BLaER1 treated with 17β-estradiol and CSF1 and Interleukin-3, amounts not matched to agents 10 nM and 100 nM (cell line): ENCODE data around the gene TNRC18.

Experiments
- H3K27ac ChIP-seq, 11 experiments: shearing (Covaris generic); formaldehyde crosslinking; 2 replicates each; pipeline ENCODE4 v1.8.1; 2022
- H3K27me3 ChIP-seq, 11 experiments: shearing (Covaris generic); formaldehyde crosslinking; 2 replicates each; pipeline ENCODE4 v1.8.1; 2022
- H3K36me3 ChIP-seq, 11 experiments: shearing (Covaris generic); formaldehyde crosslinking; 2 replicates each; pipeline ENCODE4 v1.8.1; 2022
- H3K4me1 ChIP-seq, 10 experiments: shearing (Covaris generic); formaldehyde crosslinking; 2 replicates each; pipeline ENCODE4 v1.8.1; 2022
- H3K4me2 ChIP-seq, 11 experiments: shearing (Covaris generic); formaldehyde crosslinking; 2 replicates each; pipeline ENCODE4 v1.8.1; 2022
- H3K4me3 ChIP-seq, 10 experiments: shearing (Covaris generic); formaldehyde crosslinking; 2 replicates each; pipeline ENCODE4 v1.8.1; 2022
- H3K9ac ChIP-seq, 11 experiments: shearing (Covaris generic); formaldehyde crosslinking; 2 replicates each; pipeline ENCODE4 v1.8.1; 2022
- H3K9me3 ChIP-seq, 11 experiments: shearing (Covaris generic); formaldehyde crosslinking; replicated peaks in 1 of 11; 2 replicates each; pipeline ENCODE4 v1.8.1; 2022
- H4K20me1 ChIP-seq, 11 experiments: shearing (Covaris generic); formaldehyde crosslinking; 2 replicates each; pipeline ENCODE4 v1.8.1; 2022
- Cebpa-rat ChIP-seq, 11 experiments: shearing (Covaris generic); IDR thresholded peaks; 2 replicates each; pipeline ENCODE4 v1.8.1; 2022

TNRC18 gene

GRCh38 chr7:5442757-5443305 lies 19.2 kb upstream of the TNRC18 start:
- Histone ChIP-seq H3K9me3 (peaks cover 0 to 3% (median 0%) of the 10 kb centered on the region in 11 experiments; a peak in 8 of 22 replicates), H3K9ac (peak overlapping the region in 9 of 11 experiments; percentile 9 to 72 (median 50); a peak in 11 of 22 replicates), H3K4me3 (no peak overlapping the region), H4K20me1 (peaks cover 0 to 4% (median 0%) of the 10 kb centered on the region in 11 experiments; a peak in 2 of 22 replicates), H3K27me3 (peaks cover 0 to 7% (median 0%) of the 10 kb centered on the region in 11 experiments; a peak in 1 of 22 replicates), H3K4me2 (peak overlapping the region; percentile 64 to 97 (median 83)), H3K36me3 (no peaks in the 10 kb centered on the region), H3K4me1 (peaks cover 26 to 44% (median 37%) of the 10 kb centered on the region in 10 experiments), H3K27ac (peak overlapping the region in 7 of 11 experiments; percentile 54 to 89 (median 75); a peak in 13 of 22 replicates)
- no peak for TF ChIP-seq Cebpa-rat (IDR thresholded peaks at IDR 0.05)

GRCh38 chr7:5441840-5442503 lies 18.3 kb upstream of the TNRC18 start:
- H3K4me2 ChIP-seq = peak overlapping the region; percentile 64 to 97 (median 83)

GRCh38 chr7:5439572-5440496 lies 16.2 kb upstream of the TNRC18 start:
- no peak overlapping the region for H3K4me3 ChIP-seq
- H3K27ac ChIP-seq = peak overlapping the region in 2 of 11 experiments; percentile 13 to 29; a peak in 3 of 22 replicates
- peaks cover 0 to 7% (median 0%) of the 10 kb centered on the region in 11 experiments; a peak in 2 of 22 replicates for H3K27me3 ChIP-seq
- peaks cover 0 to 4% (median 0%) of the 10 kb centered on the region in 11 experiments; a peak in 2 of 22 replicates for H4K20me1 ChIP-seq
- H3K36me3 ChIP-seq = no peaks in the 10 kb centered on the region
- H3K9ac ChIP-seq = peak overlapping the region in 1 of 11 experiments; percentile 32; a peak in 1 of 22 replicates
- TF ChIP-seq Cebpa-rat (IDR thresholded peaks at IDR 0.05) = no peak
- no peak overlapping the region for H3K4me2 ChIP-seq
- peaks cover 0 to 11% (median 6%) of the 10 kb centered on the region in 11 experiments; a peak in 8 of 22 replicates for H3K9me3 ChIP-seq
- H3K4me1 ChIP-seq = peaks cover 26 to 36% (median 32%) of the 10 kb centered on the region in 10 experiments

More at GRCh38 chr7:5441840-5442503, 18.3 kb upstream of the TNRC18 start:
- H4K20me1 ChIP-seq = peaks cover 0 to 4% (median 0%) of the 10 kb centered on the region in 11 experiments; a peak in 2 of 22 replicates
- H3K27me3 ChIP-seq = peaks cover 0 to 11% (median 0%) of the 10 kb centered on the region in 11 experiments; a peak in 2 of 22 replicates
- TF ChIP-seq Cebpa-rat (IDR thresholded peaks at IDR 0.05) = peak in 5 of 11 experiments; percentile 36 to 78 (median 66); a peak in 8 of 22 replicates
- H3K27ac ChIP-seq = peak overlapping the region in 9 of 11 experiments; percentile 32 to 89 (median 66); a peak in 18 of 22 replicates
- H3K4me3 ChIP-seq = peak overlapping the region in 4 of 10 experiments; percentile 17 to 33 (median 30); a peak in 5 of 20 replicates
- no peaks in the 10 kb centered on the region for H3K36me3 ChIP-seq
- H3K9ac ChIP-seq = peak overlapping the region in 10 of 11 experiments; percentile 24 to 72 (median 53); a peak in 14 of 22 replicates
- H3K9me3 ChIP-seq = peaks cover 0 to 10% (median 6%) of the 10 kb centered on the region in 11 experiments; a peak in 8 of 22 replicates
- H3K4me1 ChIP-seq = peaks cover 26 to 44% (median 37%) of the 10 kb centered on the region in 10 experiments

- Histone ChIP-seq H3K9me3 (peaks cover 0 to 11% (median 6%) of the 10 kb centered on the region in 11 experiments; a peak in 8 of 22 replicates), H3K4me2 (no peak overlapping the region), H3K36me3 (no peaks in the 10 kb centered on the region), H3K27ac (no peak overlapping the region), H3K4me1 (peaks cover 26 to 36% (median 32%) of the 10 kb centered on the region in 10 experiments), H4K20me1 (peaks cover 0 to 4% (median 0%) of the 10 kb centered on the region in 11 experiments; a peak in 2 of 22 replicates), H3K4me3 (no peak overlapping the region), H3K9ac (no peak overlapping the region), H3K27me3 (peaks cover 0 to 9% (median 2%) of the 10 kb centered on the region in 11 experiments; a peak in 7 of 22 replicates)
- no peak for TF ChIP-seq Cebpa-rat (IDR thresholded peaks at IDR 0.05)
Observed at GRCh38 chr7:5439209-5439571, 15.6 kb upstream of the TNRC18 start.

- peaks cover 0 to 7% (median 0%) of the 10 kb centered on the region in 11 experiments; a peak in 4 of 22 replicates for H4K20me1 ChIP-seq
- peaks cover 5 to 17% (median 10%) of the 10 kb centered on the region in 11 experiments for H3K27me3 ChIP-seq
- H3K36me3 ChIP-seq = peaks cover 0 to 3% (median 0%) of the 10 kb centered on the region in 11 experiments; a peak in 2 of 22 replicates
- H3K4me3 ChIP-seq = no peak overlapping the region
- H3K4me2 ChIP-seq = no peak overlapping the region
- H3K4me1 ChIP-seq = peaks cover 16 to 24% (median 22%) of the 10 kb centered on the region in 10 experiments
- peaks cover 0 to 15% (median 6%) of the 10 kb centered on the region in 11 experiments; a peak in 12 of 22 replicates for H3K9me3 ChIP-seq
- no peak overlapping the region for H3K9ac ChIP-seq
- H3K27ac ChIP-seq = no peak overlapping the region
- no peak for TF ChIP-seq Cebpa-rat (IDR thresholded peaks at IDR 0.05)
Observed at GRCh38 chr7:5437987-5438386, 14.4 kb upstream of the TNRC18 start.

- TF ChIP-seq Cebpa-rat (IDR thresholded peaks at IDR 0.05) = no peak
- no peak overlapping the region for H3K4me3 ChIP-seq
- no peak overlapping the region for H3K9ac ChIP-seq
- H3K4me1 ChIP-seq = peaks cover 10 to 18% (median 17%) of the 10 kb centered on the region in 10 experiments
- no peak overlapping the region for H3K27ac ChIP-seq
- no peak overlapping the region for H3K4me2 ChIP-seq
- peaks cover 11 to 23% (median 16%) of the 10 kb centered on the region in 11 experiments for H3K27me3 ChIP-seq
- H3K9me3 ChIP-seq = peaks cover 0 to 18% (median 8%) of the 10 kb centered on the region in 11 experiments; a peak in 12 of 22 replicates
- H3K36me3 ChIP-seq = peaks cover 0 to 8% (median 0%) of the 10 kb centered on the region in 11 experiments; a peak in 2 of 22 replicates
- H4K20me1 ChIP-seq = peaks cover 0 to 8% (median 0%) of the 10 kb centered on the region in 11 experiments; a peak in 4 of 22 replicates
Observed at GRCh38 chr7:5437348-5437892, 13.8 kb upstream of the TNRC18 start.

- H3K4me2 ChIP-seq = no peak overlapping the region
Observed at GRCh38 chr7:5436003-5436678, 12.5 kb upstream of the TNRC18 start.

More at GRCh38 chr7:5436003-5436678, 12.5 kb upstream of the TNRC18 start:
- Histone ChIP-seq H3K4me3 (no peak overlapping the region), H3K9ac (no peak overlapping the region), H3K27ac (no peak overlapping the region), H3K9me3 (peaks cover 0 to 18% (median 8%) of the 10 kb centered on the region in 11 experiments; a peak in 12 of 22 replicates), H3K4me1 (peaks cover 0 to 6% (median 4%) of the 10 kb centered on the region in 10 experiments; a peak in 15 of 20 replicates), H4K20me1 (peaks cover 0 to 17% (median 6%) of the 10 kb centered on the region in 11 experiments; a peak in 10 of 22 replicates), H3K36me3 (peaks cover 0 to 8% (median 0%) of the 10 kb centered on the region in 11 experiments; a peak in 2 of 22 replicates), H3K27me3 (peaks cover 23 to 35% (median 28%) of the 10 kb centered on the region in 11 experiments)
- no peak for TF ChIP-seq Cebpa-rat (IDR thresholded peaks at IDR 0.05)
